HG02970 (cell line): Measurements from ENCODE around the gene HMCN1.
"Not testable (repeated sequence)": the region's sequence is repeated elsewhere in the genome, so short reads cannot be mapped to it uniquely, and the experiment has no call there.

Experiments used
- ATAC-seq: cut with Tn5 transposase; IDR thresholded peaks from one replicate; pipeline ENCODE4 v1.9.1; 2021; ENCODE audit warnings: mild to moderate bottlenecking, moderate library complexity, moderate number of reproducible peaks; ENCODE audit not compliant: unreplicated experiment, low FRiP score

Gene HMCN1

DNA sequence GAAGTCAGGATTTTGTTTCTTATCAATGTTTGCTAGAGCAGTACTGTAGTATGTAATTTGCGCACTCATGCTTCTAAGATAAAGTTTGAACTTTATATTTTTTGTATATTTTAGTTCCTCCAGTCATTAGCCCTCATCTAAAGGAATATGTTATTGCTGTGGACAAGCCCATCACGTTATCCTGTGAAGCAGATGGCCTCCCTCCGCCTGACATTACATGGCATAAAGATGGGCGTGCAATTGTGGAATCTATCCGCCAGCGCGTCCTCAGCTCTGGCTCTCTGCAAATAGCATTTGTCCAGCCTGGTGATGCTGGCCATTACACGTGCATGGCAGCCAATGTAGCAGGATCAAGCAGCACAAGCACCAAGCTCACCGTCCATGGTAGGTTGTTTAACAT, 388.6 kb downstream of the HMCN1 start:
- ATAC-seq = no peak

DNA sequence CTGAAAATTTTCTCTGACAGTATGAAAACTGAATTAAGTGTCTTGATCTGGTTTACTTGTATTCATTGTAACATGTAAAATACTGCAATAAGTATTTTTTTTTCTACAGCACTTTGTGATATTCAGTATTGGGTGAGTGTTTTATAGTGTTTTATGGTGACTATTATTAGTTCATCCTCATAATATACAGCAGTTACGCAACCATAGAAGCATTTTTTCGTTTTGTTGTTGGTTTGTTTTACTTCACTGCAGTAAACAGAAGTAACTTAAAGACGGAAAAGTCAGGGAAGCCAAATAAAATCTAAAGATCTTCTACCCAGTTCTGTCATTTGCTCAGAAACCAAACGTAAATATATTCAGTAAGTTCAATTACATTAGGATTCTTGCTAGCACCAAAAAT, 390.8 kb downstream of the HMCN1 start:
- ATAC-seq = no peak

DNA sequence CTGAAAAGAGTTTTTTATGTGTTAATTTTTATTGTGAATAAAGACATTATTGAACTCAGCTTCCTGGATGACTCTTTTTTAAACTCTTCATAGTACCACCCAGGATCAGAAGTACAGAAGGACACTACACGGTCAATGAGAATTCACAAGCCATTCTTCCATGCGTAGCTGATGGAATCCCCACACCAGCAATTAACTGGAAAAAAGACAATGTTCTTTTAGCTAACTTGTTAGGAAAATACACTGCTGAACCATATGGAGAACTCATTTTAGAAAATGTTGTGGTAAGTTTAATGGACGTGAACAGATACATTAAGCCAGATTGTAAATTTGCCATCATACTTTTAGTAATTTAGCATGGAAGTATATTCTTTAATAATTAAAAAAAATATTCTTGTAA, 391.3 kb downstream of the HMCN1 start:
- ATAC-seq = no peak

DNA sequence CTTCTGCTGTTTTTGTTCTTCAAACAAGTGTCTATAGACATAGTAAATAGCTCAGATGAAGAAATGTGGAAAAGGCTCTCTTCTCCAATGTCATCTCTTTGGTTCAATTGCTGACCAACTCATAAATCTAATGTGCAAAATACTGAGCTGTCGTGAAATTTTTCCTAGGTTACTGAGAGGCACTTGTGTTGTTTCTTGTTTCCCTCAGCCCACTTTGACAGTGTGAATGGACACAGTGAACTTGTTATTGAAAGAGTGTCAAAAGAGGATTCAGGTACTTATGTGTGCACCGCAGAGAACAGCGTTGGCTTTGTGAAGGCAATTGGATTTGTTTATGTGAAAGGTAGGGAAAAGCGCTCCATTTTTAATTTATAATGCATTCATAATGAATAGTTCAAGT, 395.6 kb downstream of the HMCN1 start:
- no peak for ATAC-seq

DNA sequence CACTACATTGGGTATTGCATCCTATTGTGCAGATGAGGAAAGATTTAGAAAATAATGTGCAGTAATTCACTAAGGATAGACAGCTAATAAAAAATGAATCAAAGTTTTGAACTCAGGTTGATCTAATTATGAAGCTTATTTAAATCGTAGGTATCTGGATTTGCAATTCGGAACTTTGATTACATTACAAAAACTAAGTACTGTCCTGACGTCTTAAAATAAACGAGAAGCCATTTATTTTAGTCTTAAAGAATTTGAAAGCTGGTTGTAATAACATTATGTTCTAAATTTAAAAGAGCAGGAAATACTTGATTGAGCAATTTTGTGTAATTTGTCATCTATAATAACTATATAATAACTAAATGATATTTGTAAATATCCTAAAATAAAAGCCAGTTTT, 404.9 kb downstream of the HMCN1 start:
- no peak for ATAC-seq

DNA sequence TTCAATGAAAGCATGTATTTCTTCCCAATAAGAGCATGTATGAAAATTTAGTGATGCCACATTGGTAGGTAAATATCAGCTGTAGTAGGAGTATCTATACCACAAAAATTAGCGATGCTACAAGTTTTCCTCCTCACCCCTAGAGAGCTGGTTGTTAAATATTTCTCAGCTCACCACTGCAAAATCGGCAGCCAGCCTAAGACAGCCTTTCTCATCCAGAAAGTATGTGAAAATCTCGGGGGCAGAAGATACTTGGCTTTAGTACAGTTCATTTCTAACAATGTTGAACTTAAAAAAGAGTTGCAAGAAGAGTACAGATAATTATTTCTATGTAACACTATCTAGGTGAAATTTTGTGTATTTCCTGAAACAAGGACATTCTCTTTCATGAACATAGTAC, 405.5 kb downstream of the HMCN1 start:
- no peak for ATAC-seq

DNA sequence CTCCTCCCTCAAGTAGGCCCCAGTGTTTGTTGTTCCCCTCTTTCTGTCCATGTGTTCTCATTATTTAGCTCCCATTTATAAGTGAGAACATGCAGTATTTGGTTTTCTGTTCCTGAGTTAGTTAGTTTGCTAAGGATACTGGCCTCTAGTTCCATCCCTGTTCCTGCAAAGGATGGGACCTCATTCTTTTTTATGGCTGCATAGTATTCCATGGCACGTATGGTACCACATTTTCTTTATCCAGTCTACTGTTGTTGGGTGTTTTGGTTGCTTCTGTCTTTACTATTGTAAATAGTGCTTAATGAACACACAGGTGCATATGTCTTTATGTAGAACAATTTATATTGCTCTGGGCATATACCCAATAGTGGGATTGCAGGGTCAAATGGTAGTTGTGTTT, 408.0 kb downstream of the HMCN1 start:
- no peak for ATAC-seq

DNA sequence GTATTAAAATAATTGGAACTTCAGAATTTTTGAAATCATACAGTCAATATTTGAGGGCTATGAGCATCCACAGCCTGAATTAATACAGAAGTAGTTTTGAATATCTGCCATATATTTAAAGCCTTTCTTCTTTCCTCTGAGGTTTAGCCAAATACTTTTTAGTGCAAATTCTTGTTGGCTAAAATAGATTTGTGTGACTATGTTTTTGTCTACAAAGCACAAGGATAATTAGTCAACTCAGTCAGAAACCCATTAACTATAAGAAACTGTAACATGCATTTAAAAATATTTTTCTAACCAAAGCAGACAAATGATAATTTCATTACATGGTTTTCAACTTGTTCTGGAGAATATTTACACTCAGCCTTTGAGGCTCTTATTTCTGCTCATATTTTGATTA, 408.7 kb downstream of the HMCN1 start:
- ATAC-seq = no peak

DNA sequence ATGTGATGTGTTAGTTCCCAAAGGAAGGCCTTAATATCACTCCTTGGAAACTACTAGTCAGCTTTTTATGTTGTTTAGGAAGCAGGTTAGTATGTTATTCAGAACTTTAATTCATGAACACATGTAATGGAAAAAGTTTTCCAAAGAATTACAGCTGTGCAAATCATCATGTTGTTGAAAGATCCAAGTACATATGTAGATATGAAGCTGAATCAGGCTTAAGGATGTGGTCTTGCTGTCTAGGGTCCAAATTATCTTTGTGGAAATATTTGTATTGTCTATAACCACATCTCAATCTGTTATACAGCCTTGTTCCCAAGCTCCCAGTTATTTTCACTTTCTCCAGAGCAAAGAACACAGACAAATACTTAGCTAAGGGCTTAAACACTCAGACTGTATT, 409.3 kb downstream of the HMCN1 start:
- ATAC-seq = no peak

DNA sequence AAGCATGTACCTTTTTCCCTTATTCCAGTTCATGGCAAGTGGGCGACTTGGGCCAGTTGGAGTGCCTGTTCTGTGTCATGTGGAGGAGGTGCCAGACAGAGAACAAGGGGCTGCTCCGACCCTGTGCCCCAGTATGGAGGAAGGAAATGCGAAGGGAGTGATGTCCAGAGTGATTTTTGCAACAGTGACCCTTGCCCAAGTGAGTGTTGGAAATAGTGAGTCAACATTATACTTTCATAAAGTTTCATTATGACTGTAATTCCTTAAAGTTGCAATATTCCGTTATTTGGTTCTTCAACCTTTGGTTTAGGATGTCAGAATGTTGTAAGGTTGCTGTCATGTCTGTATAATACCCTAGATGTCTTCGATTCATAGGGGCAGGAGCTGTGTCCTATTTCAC, 410.3 kb downstream of the HMCN1 start:
- ATAC-seq = no peak

DNA sequence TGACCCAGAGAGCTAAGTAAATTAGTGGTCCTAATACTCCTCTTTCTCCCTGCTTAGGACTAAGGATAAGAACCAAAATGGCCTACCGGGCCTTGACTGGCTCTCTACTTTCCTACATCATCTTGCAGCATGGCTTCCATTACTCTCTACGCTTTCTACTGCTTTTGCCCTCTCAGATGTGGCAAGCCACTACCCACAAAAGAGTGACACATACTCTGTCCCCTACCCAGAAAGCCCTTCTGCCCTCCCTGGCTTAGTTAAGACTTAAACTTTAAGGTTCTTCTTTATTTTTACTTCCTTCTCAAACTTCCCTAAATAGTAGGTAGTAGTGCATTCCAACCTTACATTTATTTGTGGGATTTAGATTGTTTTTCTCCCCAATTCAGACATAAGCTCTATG, 412.8 kb downstream of the HMCN1 start:
- no peak for ATAC-seq

DNA sequence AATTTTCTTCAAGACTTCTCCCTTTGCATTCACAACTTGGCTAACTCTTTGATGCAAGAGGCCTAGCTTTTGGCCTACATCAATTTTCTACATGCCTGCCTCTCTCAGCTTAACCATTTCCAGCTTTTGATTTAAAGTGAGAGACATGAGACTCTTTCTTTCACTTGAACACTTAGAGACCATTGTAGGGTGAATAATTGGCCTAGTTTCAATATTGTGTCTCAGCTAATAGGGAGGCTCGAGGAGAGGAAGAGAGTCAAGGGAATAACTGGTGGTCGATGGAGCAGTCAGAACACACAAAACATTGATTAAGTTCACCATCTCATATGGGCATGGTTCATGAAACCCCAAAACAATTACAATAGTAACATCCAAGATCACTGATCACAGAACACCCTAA, 415.4 kb downstream of the HMCN1 start:
- no peak for ATAC-seq

DNA sequence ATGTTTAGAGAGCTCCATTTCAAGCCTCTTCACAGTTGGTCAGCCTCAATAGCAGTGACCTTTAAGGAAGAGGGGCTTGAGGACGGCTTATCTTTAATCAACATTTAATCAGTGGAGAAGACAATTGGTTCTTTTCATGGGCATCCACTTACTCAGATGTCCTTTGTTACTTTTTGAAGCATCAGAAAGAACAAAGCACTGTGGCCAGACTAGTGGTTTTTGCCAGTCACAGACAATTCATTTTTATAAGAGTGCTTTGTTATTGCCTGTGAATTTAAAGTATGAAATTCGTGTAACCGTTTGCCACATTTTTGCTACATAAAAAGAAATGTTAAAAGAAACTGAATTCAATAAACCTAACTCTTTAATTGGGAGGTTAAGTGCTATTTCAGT, 418.0 kb downstream of the HMCN1 start:
- ATAC-seq = no peak

DNA sequence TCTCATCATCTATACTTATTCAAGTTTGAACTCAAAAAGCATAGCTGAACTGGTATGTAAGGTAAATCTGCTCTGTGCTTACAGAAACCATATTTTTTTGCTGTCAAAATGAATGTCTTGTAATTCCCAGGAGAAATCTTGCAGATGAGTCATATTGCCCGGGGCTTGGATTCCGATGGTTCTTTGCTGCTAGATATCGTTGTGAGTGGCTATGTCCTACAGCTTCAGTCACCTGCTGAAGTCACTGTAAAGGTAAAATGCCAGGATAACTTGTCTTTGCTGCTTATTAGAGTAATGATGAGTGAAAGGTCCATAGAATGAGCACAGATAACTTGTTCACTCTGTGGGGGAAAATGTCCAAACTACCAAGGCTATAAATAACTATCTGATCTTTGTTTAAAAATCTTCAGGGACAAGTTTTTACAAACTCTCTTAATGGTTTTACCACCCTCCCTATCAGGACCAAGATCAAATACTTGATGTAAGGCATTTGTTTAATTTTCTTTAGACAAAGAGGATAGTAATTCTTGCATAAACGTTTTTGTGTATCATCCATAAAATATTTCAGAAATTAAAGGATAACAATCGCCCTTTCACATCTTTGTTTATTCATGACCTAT, 418.5 kb downstream of the HMCN1 start:
- ATAC-seq = no peak

DNA sequence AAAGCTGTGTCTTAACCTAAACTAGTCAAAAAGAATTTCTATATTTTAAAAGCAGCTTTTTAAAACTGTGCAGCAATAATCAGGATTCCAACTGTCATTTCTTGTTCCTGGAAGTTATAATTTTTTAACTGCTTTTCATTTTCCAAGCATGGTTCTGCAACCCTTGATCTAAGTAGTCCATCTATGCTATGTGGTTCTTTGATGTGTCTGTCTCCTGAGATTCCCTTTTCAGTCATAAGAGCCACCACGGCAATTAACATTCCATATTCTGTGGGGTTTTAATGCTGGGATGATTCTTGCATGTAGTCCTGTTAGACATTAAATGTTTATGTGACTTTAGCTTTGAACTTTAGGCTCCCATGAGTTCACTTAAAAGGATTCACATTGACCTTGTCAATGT, 420.5 kb downstream of the HMCN1 start:
- ATAC-seq = no peak

DNA sequence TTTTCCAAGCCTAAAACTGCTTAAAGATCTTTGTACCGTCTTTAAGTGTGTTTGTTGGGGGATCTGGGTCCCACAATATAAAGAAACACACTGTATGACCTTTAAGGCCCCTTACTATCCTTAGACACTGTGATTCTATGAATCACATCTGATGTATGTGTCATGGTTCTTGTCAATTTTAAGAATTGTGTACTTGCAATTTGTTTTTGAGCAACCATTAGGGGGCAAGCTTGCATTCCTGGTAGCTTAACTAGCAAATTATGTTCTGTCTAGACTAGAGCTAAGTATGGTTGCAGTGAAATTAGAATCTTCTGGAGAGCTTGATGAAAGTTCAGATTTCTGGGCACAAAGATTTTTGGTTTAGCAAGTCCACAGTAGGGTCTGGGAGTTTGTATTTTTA, 421.4 kb downstream of the HMCN1 start:
- ATAC-seq = no peak

DNA sequence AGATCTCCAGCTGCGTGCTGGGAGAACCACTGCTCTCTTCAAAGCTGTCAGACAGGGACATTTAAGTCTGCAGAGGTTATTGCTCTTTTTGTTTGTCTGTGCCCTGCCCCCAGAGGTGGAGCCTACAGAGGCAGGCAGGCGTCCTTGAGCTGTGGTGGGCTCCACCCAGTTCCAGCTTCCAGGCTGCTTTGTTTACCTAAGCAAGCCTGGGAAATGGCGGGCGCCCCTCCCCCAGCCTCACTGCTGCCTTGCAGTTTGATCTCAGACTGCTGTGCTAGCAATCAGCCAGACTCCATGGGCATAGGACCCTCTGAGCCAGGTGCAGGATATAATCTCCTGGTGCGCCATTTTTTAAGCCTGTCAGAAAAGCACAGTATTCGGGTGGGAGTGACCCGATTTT, 428.7 kb downstream of the HMCN1 start:
- not testable (repeated sequence) for ATAC-seq

DNA sequence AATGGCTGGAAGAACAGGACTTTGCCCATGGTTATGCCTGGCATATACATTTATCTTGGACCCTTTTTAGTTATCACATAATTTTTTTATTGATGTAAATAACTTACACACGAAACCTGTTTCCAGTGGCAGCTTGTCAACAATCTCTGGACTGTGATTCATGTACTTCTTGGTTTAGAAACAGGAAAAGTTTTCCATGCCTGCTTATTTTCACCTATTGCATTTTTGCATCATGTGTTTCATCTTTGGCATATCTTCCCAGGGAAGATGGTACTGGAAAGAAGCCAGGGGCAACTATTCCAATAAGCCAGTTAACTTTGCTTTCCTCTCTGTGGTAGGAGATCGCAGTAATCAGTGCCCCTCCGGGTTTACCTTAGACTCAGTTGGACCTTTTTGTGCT, 430.6 kb downstream of the HMCN1 start:
- ATAC-seq = no peak

DNA sequence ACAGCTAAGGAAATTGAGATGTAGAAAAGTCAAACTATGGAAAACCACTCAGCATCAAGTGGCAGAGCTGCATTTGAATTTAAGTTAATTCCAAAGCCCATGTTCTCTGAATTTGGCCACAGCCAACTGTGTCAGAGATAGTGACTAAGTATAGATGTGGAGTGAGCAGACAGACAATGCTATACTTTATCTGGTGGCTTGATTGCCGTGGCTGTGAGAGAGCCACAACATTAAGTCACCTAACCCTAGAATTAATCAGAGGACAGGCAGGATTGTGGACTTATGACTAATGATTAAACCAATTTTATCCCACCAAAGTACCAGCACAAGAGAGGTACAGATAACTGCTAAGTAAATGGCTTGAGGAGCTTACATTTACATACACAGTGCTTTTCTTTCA, 431.1 kb downstream of the HMCN1 start:
- ATAC-seq = no peak

DNA sequence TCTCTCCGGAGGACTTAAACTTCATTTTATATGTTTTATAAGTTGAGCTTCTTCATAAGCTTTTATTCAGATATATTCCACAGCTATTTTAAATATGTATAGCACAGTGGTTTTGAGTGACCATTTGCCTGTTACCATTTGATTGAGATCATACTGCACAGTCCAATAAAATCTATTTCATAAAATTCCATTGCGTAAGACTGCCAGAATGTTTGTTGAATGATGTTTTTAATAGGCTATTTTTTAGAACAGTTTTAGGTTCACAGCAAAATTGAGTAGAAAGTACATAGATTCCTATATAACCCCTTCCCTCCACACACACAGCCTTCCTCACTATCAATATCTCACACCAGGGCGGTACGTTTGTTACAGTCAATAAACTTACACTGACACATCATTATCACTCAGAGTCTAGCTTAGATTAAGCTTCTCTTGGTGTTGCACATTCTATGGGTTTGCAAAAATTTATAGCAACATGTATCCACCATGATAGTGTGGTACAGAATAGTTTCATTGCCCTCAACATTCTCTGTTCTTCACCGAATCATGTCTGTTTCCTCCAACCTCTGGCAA, 433.0 kb downstream of the HMCN1 start:
- ATAC-seq = no peak

DNA sequence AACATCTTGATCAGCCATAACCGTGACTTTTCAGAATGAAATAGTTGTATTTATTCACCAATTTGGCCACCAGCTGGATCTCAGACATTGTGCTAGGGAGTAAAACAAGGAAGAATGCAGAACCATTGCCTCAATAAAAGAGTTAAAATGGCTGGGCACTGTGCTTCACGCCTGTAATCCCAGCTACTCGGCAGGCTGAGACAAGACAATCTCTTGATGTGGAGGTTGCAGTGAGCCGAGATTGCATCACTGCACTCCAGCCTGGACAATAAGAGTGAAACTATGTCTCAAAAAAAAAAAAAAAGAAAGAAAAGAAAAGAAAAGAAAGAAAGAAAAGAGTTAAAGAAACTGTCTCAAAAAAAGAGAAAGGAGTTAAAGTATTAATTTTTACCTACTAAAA, 441.4 kb downstream of the HMCN1 start:
- ATAC-seq = no peak

DNA sequence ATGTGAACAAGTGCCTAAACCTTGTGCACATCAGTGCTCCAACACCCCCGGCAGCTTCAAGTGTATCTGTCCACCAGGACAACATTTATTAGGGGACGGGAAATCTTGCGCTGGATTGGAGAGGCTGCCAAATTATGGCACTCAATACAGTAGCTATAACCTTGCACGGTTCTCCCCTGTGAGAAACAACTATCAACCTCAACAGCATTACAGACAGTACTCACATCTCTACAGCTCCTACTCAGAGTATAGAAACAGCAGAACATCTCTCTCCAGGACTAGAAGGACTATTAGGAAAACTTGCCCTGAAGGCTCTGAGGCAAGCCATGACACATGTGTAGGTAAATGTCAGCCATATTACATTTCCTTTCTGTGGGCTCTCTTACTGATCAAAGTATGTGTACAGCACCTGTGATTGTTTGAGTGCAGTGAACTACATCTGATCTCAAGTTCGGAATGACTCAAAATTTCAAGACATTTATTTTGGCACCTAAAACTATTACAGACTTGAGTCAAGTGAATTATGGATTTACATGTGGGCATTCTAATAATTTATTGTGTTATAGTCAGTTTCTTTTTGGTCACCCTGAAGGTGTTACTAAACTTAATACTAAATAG, 444.3 kb downstream of the HMCN1 start:
- ATAC-seq = no peak
